PC-3 (cell line): Measurements from ENCODE around the gene INAVA. TPM values are rescaled to one million over a fixed set of nuclear protein-coding genes. Genes with fewer than 3 reads are reported as not detected.
"Not testable (repeated sequence)": the region's sequence is repeated elsewhere in the genome, so short reads cannot be mapped to it uniquely, and the experiment has no call there.

Source experiments
- ATAC-seq: fragments of 200-7000 bp; cut with Tn5 transposase; 2 replicates; pipeline ENCODE4 v1.9.1; 2020; ENCODE audit warnings: mild to moderate bottlenecking, moderate library complexity
- BruUV-seq: library from RNA; stranded (reverse); fragments of 400-500 nt; replicated peaks from 2 replicates; lab custom pipeline; 2021; lab: Mats Ljungman, UMichigan
- CTCF ChIA-PET: fragments of 300-600 bp; sonication (Branson Sonifier 250); formaldehyde crosslinking; loops from one replicate; lab custom pipeline; 2022; ENCODE audit warnings: antibody characterized with exemption; lab: Charles Lee
- POLR2A ChIA-PET: fragments of 300-600 bp; sonication (Branson Sonifier 250); formaldehyde crosslinking; loops from one replicate; lab custom pipeline; 2022; ENCODE audit warnings: antibody characterized with exemption; ENCODE audit not compliant: unreplicated experiment; lab: Charles Lee
- DNase-seq: peaks from one replicate; pipeline ENCODE4 v3.0.0-alpha.2; 2015
- H2AFZ ChIP-seq: fragments of 300-600 bp; sonication (generic); 2 replicates; pipeline ENCODE4 v1.6.0; 2016; ENCODE audit warnings: antibody characterized with exemption, low read length
- H3F3A ChIP-seq: fragments of 300-600 bp; sonication (generic); one replicate; pipeline ENCODE4 v1.6.0; 2017; ENCODE audit warnings: antibody characterized with exemption, low read length, control low read depth, mild to moderate bottlenecking; ENCODE audit not compliant: unreplicated experiment
- H3K27ac ChIP-seq: fragments of 300-600 bp; sonication (generic); 2 replicates; pipeline ENCODE4 v1.5.1; 2016; ENCODE audit warnings: mild to moderate bottlenecking, low read length
- H3K27me3 ChIP-seq: fragments of 300-600 bp; sonication (generic); 2 replicates; pipeline ENCODE4 v1.6.1; 2016; ENCODE audit warnings: low read length, mixed read lengths
- H3K36me3 ChIP-seq: fragments of 300-600 bp; sonication (generic); 2 replicates; pipeline ENCODE4 v1.6.1; 2016; ENCODE audit warnings: low read depth, mixed run types, low read length, mixed read lengths
- H3K4me1 ChIP-seq: fragments of 300-600 bp; sonication (generic); 2 replicates; pipeline ENCODE4 v1.5.1; 2016; ENCODE audit warnings: low read length; ENCODE audit not compliant: insufficient read depth
- H3K4me2 ChIP-seq: fragments of 300-600 bp; sonication (generic); 2 replicates; pipeline ENCODE4 v1.6.0; 2016; ENCODE audit warnings: low read length
- H3K4me3 ChIP-seq: fragments of 300-600 bp; sonication (generic); 2 replicates; pipeline ENCODE4 v1.5.1; 2016; ENCODE audit warnings: mild to moderate bottlenecking, low read length, mixed read lengths
- H3K79me2 ChIP-seq: fragments of 300-600 bp; sonication (generic); 2 replicates; pipeline ENCODE4 v1.6.1; 2017; ENCODE audit warnings: low read length, mixed read lengths
- H3K9ac ChIP-seq: fragments of 300-600 bp; sonication (generic); 2 replicates; pipeline ENCODE4 v1.6.0; 2016; ENCODE audit warnings: mild to moderate bottlenecking, low read length
- H3K9me2 ChIP-seq: fragments of 300-600 bp; sonication (generic); replicated peaks from 2 replicates; pipeline ENCODE4 v1.6.1; 2016; ENCODE audit warnings: mixed run types, low read length, mixed read lengths
- H3K9me3 ChIP-seq: fragments of 300-600 bp; sonication (generic); 2 replicates; pipeline ENCODE4 v1.6.1; 2016; ENCODE audit warnings: low read length, mixed read lengths
- H4K20me1 ChIP-seq: fragments of 300-600 bp; sonication (generic); 2 replicates; pipeline ENCODE4 v1.6.1; 2016; ENCODE audit warnings: low read length, mixed read lengths
- EZH2 ChIP-seq: fragments of 300-600 bp; sonication (generic); IDR thresholded peaks from one replicate; pipeline ENCODE4 v1.6.1; 2017; ENCODE audit warnings: antibody characterized with exemption, mild to moderate bottlenecking, low read length; ENCODE audit not compliant: unreplicated experiment
- EZH2phosphoT487 ChIP-seq: fragments of 300-600 bp; sonication (generic); IDR thresholded peaks from 2 replicates; pipeline ENCODE4 v1.6.1; 2018; ENCODE audit warnings: mild to moderate bottlenecking, antibody characterized with exemption, low read length, borderline replicate concordance
- intact Hi-C: fragments of 100-400 bp; cut with micrococcal nuclease; formaldehyde crosslinking; loops from 2 replicates; pipeline ENCODE4 v1.9.0; 2023
- total RNA-seq: library from RNA; depleted of rRNA; stranded (reverse); fragments of >200 nt; gene quantifications from 2 replicates; pipeline ENCODE4 v1.2.3, GENCODE V29; 2014
- TF ChIP-seq, protein P1 (sequence below): fragments of 300-600 bp; sonication (generic); conservative IDR thresholded peaks from 2 replicates; pipeline ENCODE4 v1.5.1; 2017; ENCODE audit warnings: antibody characterized with exemption, low read depth, mild to moderate bottlenecking, low read length

The INAVA gene
- total RNA-seq, 1 experiment from 2014 or later = 102 TPM

DNA sequence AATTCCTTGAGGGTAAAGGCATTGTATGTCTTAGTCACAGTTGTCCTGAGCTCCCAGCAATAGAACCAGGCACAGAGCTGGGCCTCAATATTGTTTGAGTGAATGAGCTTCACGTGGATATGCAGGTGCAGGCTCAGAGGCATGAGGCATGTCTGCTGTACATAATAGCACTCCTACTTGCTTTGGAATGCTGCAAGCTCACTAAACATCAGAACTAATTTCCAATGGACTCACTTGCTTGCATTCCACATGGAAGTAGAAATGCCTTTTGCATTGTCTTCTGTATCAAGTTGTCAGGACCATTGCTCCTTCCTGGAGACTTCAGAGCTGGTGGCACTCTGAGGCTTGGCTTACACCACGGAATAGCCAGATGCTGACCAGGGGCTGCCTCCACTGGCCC, 37.1 kb downstream of the INAVA start:
- DNase-seq = no peak
- no peaks in the 10 kb centered on the region for H3K79me2 ChIP-seq
- ATAC-seq = no peak
- no peaks in the 10 kb centered on the region for H3K4me1 ChIP-seq
- H3K9me3 ChIP-seq = no peaks in the 10 kb centered on the region
- no peak overlapping the region for H3K9ac ChIP-seq
- no peak for TF ChIP-seq EZH2
- TF ChIP-seq EZH2phosphoT487 = no peak
- TF ChIP-seq, protein P1, sequence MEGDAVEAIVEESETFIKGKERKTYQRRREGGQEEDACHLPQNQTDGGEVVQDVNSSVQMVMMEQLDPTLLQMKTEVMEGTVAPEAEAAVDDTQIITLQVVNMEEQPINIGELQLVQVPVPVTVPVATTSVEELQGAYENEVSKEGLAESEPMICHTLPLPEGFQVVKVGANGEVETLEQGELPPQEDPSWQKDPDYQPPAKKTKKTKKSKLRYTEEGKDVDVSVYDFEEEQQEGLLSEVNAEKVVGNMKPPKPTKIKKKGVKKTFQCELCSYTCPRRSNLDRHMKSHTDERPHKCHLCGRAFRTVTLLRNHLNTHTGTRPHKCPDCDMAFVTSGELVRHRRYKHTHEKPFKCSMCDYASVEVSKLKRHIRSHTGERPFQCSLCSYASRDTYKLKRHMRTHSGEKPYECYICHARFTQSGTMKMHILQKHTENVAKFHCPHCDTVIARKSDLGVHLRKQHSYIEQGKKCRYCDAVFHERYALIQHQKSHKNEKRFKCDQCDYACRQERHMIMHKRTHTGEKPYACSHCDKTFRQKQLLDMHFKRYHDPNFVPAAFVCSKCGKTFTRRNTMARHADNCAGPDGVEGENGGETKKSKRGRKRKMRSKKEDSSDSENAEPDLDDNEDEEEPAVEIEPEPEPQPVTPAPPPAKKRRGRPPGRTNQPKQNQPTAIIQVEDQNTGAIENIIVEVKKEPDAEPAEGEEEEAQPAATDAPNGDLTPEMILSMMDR = no peak
- H4K20me1 ChIP-seq = no peaks in the 10 kb centered on the region
- no peaks in the 10 kb centered on the region for H3K36me3 ChIP-seq
- ChIA-PET CTCF (no interaction called here), POLR2A (no interaction called here)
- intact Hi-C loops = no loop called here
- H3F3A ChIP-seq = no peaks in the 10 kb centered on the region
- H3K9me2 ChIP-seq = no peaks in the 10 kb centered on the region
- no peak overlapping the region for H2AFZ ChIP-seq
- H3K4me3 ChIP-seq = no peak overlapping the region
- BruUV-seq = no TSS peak
- H3K4me2 ChIP-seq = no peak overlapping the region
- H3K27me3 ChIP-seq = peaks cover 32% of the 10 kb centered on the region; the same call in 1 of the 2 replicates
- H3K27ac ChIP-seq = no peak overlapping the region

DNA sequence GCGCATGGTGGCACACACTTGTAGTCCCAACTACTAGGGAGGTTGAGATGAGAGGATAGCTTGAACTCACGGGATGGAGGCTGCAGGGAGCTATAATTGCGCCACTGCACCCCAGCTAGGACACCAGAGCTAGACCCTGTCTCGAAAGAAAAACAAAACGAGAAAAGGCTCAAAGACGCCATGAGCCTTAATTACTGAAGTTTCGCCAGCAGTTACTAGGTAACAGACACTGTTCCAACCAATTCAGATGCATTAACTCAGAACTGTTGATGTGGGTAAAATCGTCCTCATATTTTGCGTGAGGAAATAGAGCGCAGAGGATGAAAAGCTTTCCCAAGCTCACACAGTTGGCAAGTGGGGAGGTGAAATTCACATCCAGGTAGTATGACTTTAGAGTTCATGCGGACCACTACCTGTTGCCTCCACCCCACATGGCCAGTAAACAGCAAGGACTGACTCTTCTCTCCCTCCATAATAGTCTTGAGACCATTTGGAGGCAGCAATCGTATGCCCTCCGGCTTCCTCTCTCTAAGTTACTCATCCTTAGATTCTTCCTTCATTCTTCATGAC, 40.1 kb downstream of the INAVA start:
- ChIA-PET CTCF (no interaction called here), POLR2A (no interaction called here)
- no peaks in the 10 kb centered on the region for H4K20me1 ChIP-seq
- H3K4me1 ChIP-seq = no peaks in the 10 kb centered on the region
- no peak overlapping the region for H3K4me3 ChIP-seq
- no peaks in the 10 kb centered on the region for H3K9me3 ChIP-seq
- intact Hi-C loops = no loop called here
- H3K4me2 ChIP-seq = no peak overlapping the region
- no TSS peak for BruUV-seq
- no peaks in the 10 kb centered on the region for H3F3A ChIP-seq
- no peaks in the 10 kb centered on the region for H3K79me2 ChIP-seq
- H3K36me3 ChIP-seq = no peaks in the 10 kb centered on the region
- peaks cover 32% of the 10 kb centered on the region; the same call in 1 of the 2 replicates for H3K27me3 ChIP-seq
- H3K9me2 ChIP-seq = no peaks in the 10 kb centered on the region
- no peak overlapping the region for H3K27ac ChIP-seq
- no peak for DNase-seq
- TF ChIP-seq, protein P1 = no peak
- TF ChIP-seq EZH2 = no peak
- no peak for ATAC-seq
- H2AFZ ChIP-seq = no peak overlapping the region
- no peak overlapping the region for H3K9ac ChIP-seq

DNA sequence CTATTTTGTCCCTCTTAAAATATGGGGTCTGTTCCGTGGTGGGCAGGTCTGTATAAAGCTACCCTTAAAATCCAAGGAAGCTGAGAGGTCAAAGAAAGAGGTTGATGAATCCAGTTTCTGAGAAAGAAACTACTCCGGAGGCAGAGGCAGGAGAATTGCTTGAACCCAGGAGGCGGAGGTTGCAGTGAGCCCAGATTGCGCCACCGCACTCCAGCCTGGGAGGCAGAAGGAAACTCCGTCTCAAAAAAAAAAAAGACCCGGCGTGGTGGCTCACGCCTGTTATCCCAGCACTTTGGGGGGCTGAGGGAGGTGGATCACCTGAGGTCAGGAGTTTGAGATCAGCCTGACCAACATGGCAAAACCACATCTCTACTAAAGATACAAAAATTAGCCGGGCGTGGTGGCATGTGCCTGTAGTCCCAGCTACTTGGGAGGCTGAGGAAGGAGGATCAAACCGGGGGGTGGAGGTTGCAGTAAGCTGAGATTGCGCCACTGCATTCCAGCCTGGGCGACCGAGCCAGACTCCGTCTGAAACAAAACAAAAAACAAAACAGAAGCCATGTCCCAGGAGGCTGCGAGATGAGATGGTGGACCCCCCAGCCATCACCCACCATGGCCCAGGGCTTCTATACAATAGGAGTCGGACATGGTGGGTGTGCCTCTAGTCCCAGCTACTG, 40.7 kb downstream of the INAVA start:
- H3K4me1 ChIP-seq, intact Hi-C loops, H3K4me3 ChIP-seq, H3K79me2 ChIP-seq, H3K27ac ChIP-seq, DNase-seq, H3K9ac ChIP-seq, BruUV-seq, H3K4me2 ChIP-seq, H3F3A ChIP-seq, ATAC-seq, POLR2A ChIA-PET, H3K9me3 ChIP-seq, H2AFZ ChIP-seq, H4K20me1 ChIP-seq, CTCF ChIA-PET, H3K36me3 ChIP-seq, H3K9me2 ChIP-seq: not testable (repeated sequence)
- H3K27me3 ChIP-seq = peaks cover 36% of the 10 kb centered on the region; the same call in 1 of the 2 replicates
